Measurements from ENCODE around the gene INSIG2. TPM values are rescaled to one million over a fixed set of nuclear protein-coding genes. Genes with fewer than 3 reads are reported as not detected.

The INSIG2 gene
- total and polyA plus RNA-seq, 2 experiments from 2014 or later = 27.3 to 35.3 TPM

DNA sequence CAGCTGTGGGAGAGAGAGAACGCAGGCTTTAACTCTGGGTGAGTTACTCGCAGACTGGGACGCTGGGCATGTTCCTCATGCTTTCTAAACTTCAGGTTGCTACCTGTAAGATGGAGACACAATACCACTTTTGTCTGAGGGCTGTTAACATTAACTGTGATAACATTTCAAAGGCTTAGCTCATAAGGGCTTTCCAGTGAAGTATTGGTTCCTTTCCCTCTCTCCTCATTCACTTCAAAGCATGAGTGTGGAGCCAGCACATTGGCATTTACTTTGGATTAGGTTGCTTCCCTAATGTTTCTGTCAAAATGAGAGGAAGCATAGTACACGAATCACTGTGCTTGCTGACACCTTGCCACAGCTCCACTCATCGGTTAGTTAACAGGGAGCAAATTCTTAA lies 30.2 kb downstream of the INSIG2 start:
- H3K27ac ChIP-seq = no peak overlapping the region

DNA sequence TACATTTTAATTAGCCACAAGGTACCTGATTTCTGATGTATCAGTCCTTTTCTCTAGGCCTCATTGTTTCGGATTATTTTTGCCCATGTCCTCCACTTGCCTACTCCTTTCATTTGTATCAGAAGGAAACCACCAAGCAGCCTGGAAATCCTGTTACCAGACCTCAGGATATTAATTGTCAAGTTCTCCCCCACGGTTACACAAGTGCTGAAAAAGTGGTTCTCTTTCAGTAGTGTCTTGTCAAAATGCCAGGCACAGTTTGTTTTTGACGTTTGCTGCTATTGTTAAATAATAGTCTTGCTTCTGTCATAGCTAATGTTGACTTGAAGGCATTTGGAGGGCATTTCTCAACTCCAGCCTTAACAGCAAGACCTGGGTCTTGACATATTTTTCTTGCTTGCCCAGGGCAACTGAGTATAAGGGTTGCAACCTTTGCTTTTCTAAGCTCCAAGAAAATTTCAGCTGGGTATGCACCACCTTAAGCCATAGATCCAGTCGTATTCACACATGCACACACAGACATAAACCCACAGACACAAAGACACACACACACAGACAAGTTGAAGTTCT lies 31.0 kb downstream of the INSIG2 start:
- Histone ChIP-seq H3K4me2 (no peak overlapping the region), H3K4me3 (no peak overlapping the region), H3K27ac (no peak overlapping the region), H3K79me2 (no peaks in the 10 kb centered on the region), H3K9me2 (replicated peaks; ENCODE audit: insufficient read depth) (no peaks in the 10 kb centered on the region), H2AFZ (no peak overlapping the region), H3K27me3 (no peaks in the 10 kb centered on the region), H4K20me1 (ENCODE audit: insufficient read depth, poor library complexity, severe bottlenecking) (no peaks in the 10 kb centered on the region), H3K4me1 (ENCODE audit: insufficient read depth) (peaks cover 11% of the 10 kb centered on the region), H3K36me3 (replicated peaks; ENCODE audit: insufficient read depth, low read depth) (no peaks in the 10 kb centered on the region), H3K9me3 (ENCODE audit: low read depth) (no peaks in the 10 kb centered on the region)
- TF ChIP-seq EZH2phosphoT487 (IDR thresholded peaks at IDR 0.05; ENCODE audit: low read depth, severe bottlenecking, unreplicated experiment) (no peak), EZH2 (IDR thresholded peaks at IDR 0.05; ENCODE audit: borderline replicate concordance) (no peak)
- TF ChIP-seq, protein P1, sequence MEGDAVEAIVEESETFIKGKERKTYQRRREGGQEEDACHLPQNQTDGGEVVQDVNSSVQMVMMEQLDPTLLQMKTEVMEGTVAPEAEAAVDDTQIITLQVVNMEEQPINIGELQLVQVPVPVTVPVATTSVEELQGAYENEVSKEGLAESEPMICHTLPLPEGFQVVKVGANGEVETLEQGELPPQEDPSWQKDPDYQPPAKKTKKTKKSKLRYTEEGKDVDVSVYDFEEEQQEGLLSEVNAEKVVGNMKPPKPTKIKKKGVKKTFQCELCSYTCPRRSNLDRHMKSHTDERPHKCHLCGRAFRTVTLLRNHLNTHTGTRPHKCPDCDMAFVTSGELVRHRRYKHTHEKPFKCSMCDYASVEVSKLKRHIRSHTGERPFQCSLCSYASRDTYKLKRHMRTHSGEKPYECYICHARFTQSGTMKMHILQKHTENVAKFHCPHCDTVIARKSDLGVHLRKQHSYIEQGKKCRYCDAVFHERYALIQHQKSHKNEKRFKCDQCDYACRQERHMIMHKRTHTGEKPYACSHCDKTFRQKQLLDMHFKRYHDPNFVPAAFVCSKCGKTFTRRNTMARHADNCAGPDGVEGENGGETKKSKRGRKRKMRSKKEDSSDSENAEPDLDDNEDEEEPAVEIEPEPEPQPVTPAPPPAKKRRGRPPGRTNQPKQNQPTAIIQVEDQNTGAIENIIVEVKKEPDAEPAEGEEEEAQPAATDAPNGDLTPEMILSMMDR (IDR thresholded peaks at IDR 0.05; ENCODE audit: poor library complexity) = no peak
- DNase-seq (ENCODE audit: low spot score) = no peak
- WGBS (ENCODE audit: low lambda C conversion rate, missing lambda C conversion rate) = 81% methylated on average over 4 of the region's 4 CpGs

More for the DNA sequence above, 30.2 kb downstream of the INSIG2 start:
- Histone ChIP-seq H4K20me1 (ENCODE audit: insufficient read depth, poor library complexity, severe bottlenecking) (no peaks in the 10 kb centered on the region), H3K4me1 (ENCODE audit: insufficient read depth) (peaks cover 5% of the 10 kb centered on the region), H3K27me3 (no peaks in the 10 kb centered on the region), H3K79me2 (no peaks in the 10 kb centered on the region), H3K9me2 (replicated peaks; ENCODE audit: insufficient read depth) (no peaks in the 10 kb centered on the region), H3K9me3 (ENCODE audit: low read depth) (no peaks in the 10 kb centered on the region), H3K4me3 (no peak overlapping the region), H3K36me3 (replicated peaks; ENCODE audit: insufficient read depth, low read depth) (no peaks in the 10 kb centered on the region), H3K4me2 (no peak overlapping the region), H2AFZ (no peak overlapping the region)
- DNase-seq (ENCODE audit: low spot score) = no peak
- no peak for TF ChIP-seq EZH2 (IDR thresholded peaks at IDR 0.05; ENCODE audit: borderline replicate concordance)
- TF ChIP-seq, protein P1 (IDR thresholded peaks at IDR 0.05; ENCODE audit: poor library complexity) = no peak
- TF ChIP-seq EZH2phosphoT487 (IDR thresholded peaks at IDR 0.05; ENCODE audit: low read depth, severe bottlenecking, unreplicated experiment) = no peak
- WGBS (ENCODE audit: low lambda C conversion rate, missing lambda C conversion rate) = 70% methylated on average over 5 of the region's 5 CpGs

DNA sequence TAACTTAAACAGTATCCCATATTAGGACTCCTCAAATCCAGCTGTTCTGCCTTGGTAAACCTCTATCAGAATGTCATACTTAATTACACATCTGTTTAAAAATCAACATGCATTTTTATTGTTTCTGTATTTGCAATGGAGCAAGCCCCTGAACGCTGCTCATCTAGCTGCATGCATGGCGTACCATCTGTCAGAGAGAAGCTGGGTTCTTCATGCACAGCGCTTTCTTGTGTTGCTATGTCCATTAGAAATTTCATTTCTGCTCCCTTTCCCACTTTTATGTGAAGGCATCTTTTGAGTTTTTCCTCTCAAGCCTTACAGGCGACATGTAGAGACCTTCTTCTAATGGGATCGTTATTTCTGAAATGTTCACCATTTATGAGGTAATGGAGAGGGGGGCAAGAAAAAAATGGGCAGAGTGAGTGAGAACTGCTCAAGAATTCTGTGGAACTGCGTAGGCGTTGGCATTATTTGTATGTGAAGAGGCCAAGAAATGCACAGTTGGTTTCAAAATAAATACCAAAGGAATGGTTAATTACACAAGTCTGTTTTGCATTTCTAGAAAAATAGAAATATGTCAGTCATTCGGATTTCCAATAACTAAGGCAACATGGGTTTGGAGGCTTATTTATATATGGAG lies 31.6 kb downstream of the INSIG2 start:
- H3K27ac ChIP-seq = no peak overlapping the region
- H3K4me2 ChIP-seq = no peak overlapping the region
- no peaks in the 10 kb centered on the region for H3K36me3 ChIP-seq (replicated peaks; ENCODE audit: insufficient read depth, low read depth)
- WGBS (ENCODE audit: low lambda C conversion rate, missing lambda C conversion rate) = 94% methylated on average over 8 of the region's 8 CpGs
- no peaks in the 10 kb centered on the region for H3K9me2 ChIP-seq (replicated peaks; ENCODE audit: insufficient read depth)
- TF ChIP-seq EZH2 (IDR thresholded peaks at IDR 0.05; ENCODE audit: borderline replicate concordance) (no peak), EZH2phosphoT487 (IDR thresholded peaks at IDR 0.05; ENCODE audit: low read depth, severe bottlenecking, unreplicated experiment) (no peak)
- TF ChIP-seq, protein P1 (IDR thresholded peaks at IDR 0.05; ENCODE audit: poor library complexity) = no peak
- no peak overlapping the region for H3K4me3 ChIP-seq
- no peak for DNase-seq (ENCODE audit: low spot score)
- no peaks in the 10 kb centered on the region for H3K79me2 ChIP-seq
- H3K27me3 ChIP-seq = no peaks in the 10 kb centered on the region
- H4K20me1 ChIP-seq (ENCODE audit: insufficient read depth, poor library complexity, severe bottlenecking) = no peaks in the 10 kb centered on the region
- no peak overlapping the region for H2AFZ ChIP-seq
- peaks cover 11% of the 10 kb centered on the region for H3K4me1 ChIP-seq (ENCODE audit: insufficient read depth)
- H3K9me3 ChIP-seq (ENCODE audit: low read depth) = no peaks in the 10 kb centered on the region

Measured in hepatocyte (in vitro differentiated cells).